Peyer's patch (tissue), 4 donors: ENCODE measurements around the gene KLHDC1. TPM values are rescaled to one million over a fixed set of nuclear protein-coding genes. Genes with fewer than 3 reads are reported as not detected.
A peak's percentile ranks its signal among the peaks of the same experiment; 100 is the strongest.
"Not testable (repeated sequence)": the region's sequence is repeated elsewhere in the genome, so short reads cannot be mapped to it uniquely, and the experiment has no call there.

ENCODE experiments used
- DNase-seq, 3 donors: peaks; one replicate each; pipeline ENCODE4 v3.0.0-alpha.2; 2017 to 2019
- H3K27ac ChIP-seq, 4 donors: fragments of 200-600 bp; sonication (generic); one replicate each; pipeline ENCODE4 v1.5.1; 2016 to 2019
- H3K27me3 ChIP-seq, 2 donors: fragments of 200-600 bp; sonication (generic); one replicate each; pipeline ENCODE4 v1.5.1; 2019
- H3K36me3 ChIP-seq, 3 donors: fragments of 200-600 bp; sonication (generic); one replicate each; pipeline ENCODE4 v1.5.1; 2016 to 2019
- H3K4me1 ChIP-seq, 4 donors: fragments of 200-600 bp; sonication (generic); one replicate each; pipeline ENCODE4 v1.5.1; 2016 to 2019
- H3K4me3 ChIP-seq, 4 donors: fragments of 200-600 bp; sonication (generic); 1 replicate in 3 of 4; 2 replicates in 1 of 4; pipeline ENCODE4 v1.5.1; 2016 to 2019; ENCODE audit warnings: mild to moderate bottlenecking in 1 of 4
- H3K9me3 ChIP-seq, 4 donors: fragments of 200-600 bp; sonication (generic); one replicate each; pipeline ENCODE4 v1.5.1; 2016 to 2019; ENCODE audit warnings: mild to moderate bottlenecking in 1 of 4
- CTCF ChIP-seq, 6 experiments: fragments of 450-650 bp in 4 of 6; fragments of 200-600 bp in 2 of 6; sonication (generic) in 1 of 6; IDR thresholded peaks; one replicate each; pipeline ENCODE4 v1.5.1; 2017 to 2019; ENCODE audit warnings: antibody characterized with exemption in 6 of 6, mild to moderate bottlenecking in 3 of 6, moderate library complexity in 1 of 6
- POLR2A ChIP-seq, 2 donors: fragments of 450-650 bp; IDR thresholded peaks; one replicate each; pipeline ENCODE4 v1.5.1; 2017; ENCODE audit warnings: antibody characterized with exemption in 2 of 2, mild to moderate bottlenecking in 2 of 2, moderate library complexity in 2 of 2
- total RNA-seq, 4 donors: library from RNA; depleted of rRNA; stranded (reverse); fragments of >200 nt; gene quantifications; one replicate each; pipeline ENCODE4 v1.1.0, GENCODE V29; 2016

KLHDC1 gene
- total RNA-seq, 4 donors from 2014 or later, result 2.3 to 28.1 (median 3.5) TPM

- no peaks in the 10 kb centered on the region for H3K27me3 ChIP-seq
- peak in 2 of 3 donors; percentile 62 to 74 for DNase-seq
- H3K4me3 ChIP-seq, result peak overlapping the region in 2 of 4 donors; percentile 72 to 100
- H3K4me1 ChIP-seq, result peaks cover 0 to 25% (median 12%) of the 10 kb centered on the region in 4 donors
- H3K9me3 ChIP-seq, result no peaks in the 10 kb centered on the region
- peak overlapping the region in 3 of 4 donors; percentile 96 to 98 (median 98) for H3K27ac ChIP-seq
- TF ChIP-seq CTCF (IDR thresholded peaks at IDR 0.05), result no peak
- TF ChIP-seq POLR2A (IDR thresholded peaks at IDR 0.05), result peak in 1 of 2 donors; percentile 58
- peaks cover 0 to 23% (median 0%) of the 10 kb centered on the region in 3 donors for H3K36me3 ChIP-seq
Observed at GRCh38 chr14:49770212-49770817, 77.4 kb downstream of the KLHDC1 start.

- not testable (repeated sequence) for DNase-seq, H3K4me3 ChIP-seq, H3K27me3 ChIP-seq, H3K9me3 ChIP-seq, H3K27ac ChIP-seq
- Histone ChIP-seq H3K36me3 (peaks cover 0 to 34% (median 0%) of the 10 kb centered on the region in 3 donors), H3K4me1 (peaks cover 0 to 25% (median 12%) of the 10 kb centered on the region in 4 donors)
Observed at GRCh38 chr14:49771691-49772090, 78.8 kb downstream of the KLHDC1 start.

- TF ChIP-seq POLR2A (IDR thresholded peaks at IDR 0.05) (no peak), CTCF (IDR thresholded peaks at IDR 0.05) (no peak)
Observed at GRCh38 chr14:49774106-49774505, 81.2 kb downstream of the KLHDC1 start.

GRCh38 chr14:49778421-49778820 lies 85.5 kb downstream of the KLHDC1 start:
- H3K27ac ChIP-seq, result no peak overlapping the region
- peaks cover 0 to 91% (median 0%) of the 10 kb centered on the region in 3 donors for H3K36me3 ChIP-seq
- no peak for DNase-seq
- H3K4me3 ChIP-seq, result no peak overlapping the region
- no peaks in the 10 kb centered on the region for H3K27me3 ChIP-seq
- TF ChIP-seq POLR2A (IDR thresholded peaks at IDR 0.05), result no peak
- no peak for TF ChIP-seq CTCF (IDR thresholded peaks at IDR 0.05)
- H3K9me3 ChIP-seq, result no peaks in the 10 kb centered on the region
- H3K4me1 ChIP-seq, result no peaks in the 10 kb centered on the region

More at GRCh38 chr14:49774106-49774505, 81.2 kb downstream of the KLHDC1 start:
- DNase-seq, result no peak
- Histone ChIP-seq H3K4me3 (no peak overlapping the region), H3K27me3 (no peaks in the 10 kb centered on the region), H3K9me3 (no peaks in the 10 kb centered on the region), H3K36me3 (peaks cover 0 to 58% (median 0%) of the 10 kb centered on the region in 3 donors), H3K4me1 (peaks cover 0 to 25% (median 10%) of the 10 kb centered on the region in 4 donors), H3K27ac (no peak overlapping the region)

GRCh38 chr14:49781040-49781439 lies 88.1 kb downstream of the KLHDC1 start:
- DNase-seq, H3K4me1 ChIP-seq, H3K27me3 ChIP-seq, H3K9me3 ChIP-seq, H3K4me3 ChIP-seq, H3K27ac ChIP-seq: not testable (repeated sequence)
- peaks cover 0 to 97% (median 0%) of the 10 kb centered on the region in 3 donors for H3K36me3 ChIP-seq

- no peak overlapping the region for H3K4me3 ChIP-seq
- no peaks in the 10 kb centered on the region for H3K9me3 ChIP-seq
- no peaks in the 10 kb centered on the region for H3K4me1 ChIP-seq
- TF ChIP-seq POLR2A (IDR thresholded peaks at IDR 0.05), result no peak
- TF ChIP-seq CTCF (IDR thresholded peaks at IDR 0.05), result no peak
- no peak overlapping the region for H3K27ac ChIP-seq
- DNase-seq, result no peak
- no peaks in the 10 kb centered on the region for H3K27me3 ChIP-seq
- H3K36me3 ChIP-seq, result peaks cover 0 to 99% (median 0%) of the 10 kb centered on the region in 3 donors
Observed at GRCh38 chr14:49783394-49784014, 90.6 kb downstream of the KLHDC1 start.
